Muscle of back (tissue), 13 donors: ENCODE results near the gene PADI6. TPM values are rescaled to one million over a fixed set of nuclear protein-coding genes. Genes with fewer than 3 reads are reported as not detected.
"Not testable (repeated sequence)": the region's sequence is repeated elsewhere in the genome, so short reads cannot be mapped to it uniquely, and the experiment has no call there.

ENCODE experiments used
- DNase-seq, 3 donors: peaks; one replicate each; pipeline versions ENCODE4 v3.0.0 to v3.0.0-alpha.2; 2013
- long read RNA-seq, 9 donors: transcript quantifications; one replicate each; lab custom pipeline, GENCODE V29; 2026
- polyA plus RNA-seq, 10 donors: library from polyadenylated mRNA; unstranded; fragments of 120-200 nt; gene quantifications; one replicate each; pipeline ENCODE4 v1.2.1, GENCODE V29; 2013; ENCODE audit not compliant: insufficient read length in 10 of 10

The PADI6 gene
- polyA plus RNA-seq = under 1 TPM in 2 of 10 donors, not detected in 8; 0.12 to 0.24 TPM
- long read RNA-seq, donor 1 = 0 reads
- long read RNA-seq, donor 2 = 0 reads
- long read RNA-seq, donor 3 = 0 reads
- long read RNA-seq, donor 4 = 0 reads
- long read RNA-seq, donor 5 = 0 reads
- long read RNA-seq, donor 6 = 0 reads
- long read RNA-seq, donor 7 = 0 reads
- long read RNA-seq, donor 8 = 0 reads
- long read RNA-seq, donor 9 = 0 reads

DNA sequence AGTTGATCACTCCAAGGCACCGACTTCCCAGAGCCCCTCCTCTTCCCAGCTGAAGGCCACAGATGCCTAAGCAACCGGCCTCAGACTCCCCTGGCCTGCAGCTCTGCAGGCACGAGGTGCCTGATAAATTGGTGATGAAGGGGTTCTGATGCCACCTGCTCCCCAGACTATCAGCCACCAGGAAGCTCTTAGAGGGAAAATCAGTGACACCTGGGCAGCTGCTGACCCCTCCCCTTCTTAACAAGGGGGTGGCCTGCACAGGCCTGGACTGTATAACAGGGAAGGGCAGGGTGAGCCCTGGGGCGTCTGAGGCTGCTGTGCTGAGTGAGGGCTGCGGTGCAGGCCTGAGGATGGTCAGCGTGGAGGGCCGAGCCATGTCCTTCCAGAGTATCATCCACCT, at the start of gene PADI6:
TSS of gene PADI6 (plus strand) at position 301 of the 400 bp plus-strand sequence. CDS start at position 351, 50 bp downstream.
- DNase-seq = no peak

DNA sequence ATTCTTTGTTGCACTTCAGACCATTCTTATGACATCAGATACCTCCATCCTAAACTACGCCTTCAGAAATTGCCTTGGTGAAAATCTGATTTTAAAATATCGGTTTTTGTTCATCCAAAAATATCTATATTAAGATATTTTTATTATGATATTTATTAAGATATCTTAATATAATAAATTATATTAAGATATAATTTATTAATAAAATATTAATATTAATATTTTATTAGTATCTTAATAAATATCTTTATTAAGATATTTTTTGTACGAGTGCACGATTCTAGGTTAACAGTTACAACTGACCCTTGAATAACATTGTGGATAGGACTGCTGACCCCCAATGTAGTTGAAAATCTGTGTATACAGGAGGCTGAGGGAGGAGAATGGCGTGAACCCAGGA, 43.1 kb upstream of the PADI6 start:
- no peak for DNase-seq

DNA sequence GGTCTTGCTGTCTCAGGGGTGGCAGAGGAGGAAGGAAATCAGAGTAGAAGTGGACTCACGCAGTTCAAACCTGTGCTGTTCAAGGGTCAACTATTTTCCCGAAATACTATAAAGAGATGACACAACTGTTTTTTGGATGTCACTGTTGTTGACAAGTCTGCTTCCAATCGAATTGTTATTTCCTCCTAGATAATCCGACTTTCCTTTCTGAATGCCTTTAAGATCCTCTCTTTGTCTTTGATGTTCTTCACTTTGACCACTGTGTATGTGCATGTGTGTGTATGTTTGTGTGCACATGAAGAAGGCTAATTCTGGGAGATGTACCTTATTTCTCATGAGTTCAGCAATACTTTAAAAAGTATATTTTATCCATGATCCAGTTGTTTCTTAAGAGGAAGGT, 42.4 kb upstream of the PADI6 start:
- DNase-seq = no peak

DNA sequence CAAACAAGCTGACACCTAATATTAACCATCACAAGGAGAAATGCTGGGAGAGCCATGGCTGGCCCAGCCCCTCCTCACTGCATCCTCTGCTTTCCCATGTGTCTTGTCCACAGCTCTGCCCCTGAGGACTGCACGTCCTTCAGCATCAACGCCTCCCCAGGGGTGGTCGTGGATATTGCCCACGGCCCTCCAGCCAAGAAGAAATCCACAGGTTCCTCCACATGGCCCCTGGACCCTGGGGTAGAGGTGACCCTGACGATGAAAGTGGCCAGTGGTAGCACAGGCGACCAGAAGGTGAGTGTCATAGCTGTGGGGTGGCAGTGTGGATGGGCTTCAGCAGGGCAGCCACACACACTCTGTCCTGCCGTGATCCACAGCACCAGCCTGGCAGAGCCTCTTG, 41.1 kb upstream of the PADI6 start:
- no peak for DNase-seq

DNA sequence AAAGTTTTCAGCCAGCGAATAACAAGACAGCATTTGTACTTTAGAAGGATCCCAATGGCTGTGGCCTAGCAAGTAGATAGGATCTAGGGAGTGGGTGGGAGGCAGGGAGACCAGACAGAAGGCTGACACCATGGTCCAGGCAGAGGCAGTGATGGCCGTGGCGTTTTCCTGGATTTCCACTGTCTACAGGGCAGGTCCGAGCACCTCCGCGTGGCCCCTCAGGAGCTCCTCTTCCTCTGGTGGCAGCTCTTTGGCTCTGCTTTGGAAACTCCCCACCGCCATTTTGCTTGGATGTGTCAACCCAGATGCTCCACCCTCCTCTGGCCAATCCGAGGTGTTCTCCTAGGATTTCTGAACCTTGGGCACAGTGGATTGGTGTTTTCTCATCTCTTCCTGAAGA, 38.9 kb upstream of the PADI6 start:
- no peak for DNase-seq

DNA sequence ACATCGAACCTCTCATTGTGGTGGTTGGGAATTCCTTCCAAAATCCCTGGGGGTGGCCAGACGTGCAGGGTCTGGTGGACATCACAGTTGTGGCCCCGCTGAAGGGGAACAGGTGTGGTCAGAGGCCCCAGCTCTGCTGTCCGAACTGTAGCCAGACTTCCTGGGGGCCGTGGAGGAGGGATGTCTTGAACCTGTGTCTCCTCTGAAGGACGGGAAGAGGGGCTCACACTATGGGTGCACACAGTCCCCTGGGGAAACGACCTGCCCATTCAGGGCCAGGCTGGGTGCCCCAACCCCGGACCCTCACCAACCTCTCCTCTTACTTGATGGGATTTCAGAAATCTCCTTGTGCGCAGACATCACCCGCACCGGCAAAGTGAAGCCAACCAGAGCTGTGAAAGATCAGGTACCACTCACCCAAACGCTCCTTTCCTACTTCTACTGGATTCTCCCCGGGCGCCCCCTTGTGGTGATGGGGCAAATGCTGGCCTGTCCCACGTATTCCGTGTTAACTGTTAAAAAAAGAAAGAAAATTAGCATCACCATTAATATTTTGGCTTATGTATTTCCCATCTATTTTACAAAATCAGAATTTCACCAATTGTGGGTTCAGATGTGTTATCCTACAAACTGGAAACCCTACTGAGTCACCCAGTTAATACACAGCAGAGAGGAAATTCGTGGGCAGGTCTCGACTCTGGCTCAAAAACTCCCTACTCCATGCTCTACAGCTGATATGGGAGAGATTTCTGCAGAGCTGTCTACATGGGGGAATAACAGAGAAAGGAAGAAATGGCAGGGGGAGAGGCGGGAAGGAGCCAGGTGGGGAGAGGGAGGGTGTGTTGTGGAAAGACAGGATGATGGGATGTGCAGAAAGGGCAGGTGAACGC, 35.9 kb upstream of the PADI6 start:
- peak; percentile 12 to 22 (median 16) for DNase-seq

DNA sequence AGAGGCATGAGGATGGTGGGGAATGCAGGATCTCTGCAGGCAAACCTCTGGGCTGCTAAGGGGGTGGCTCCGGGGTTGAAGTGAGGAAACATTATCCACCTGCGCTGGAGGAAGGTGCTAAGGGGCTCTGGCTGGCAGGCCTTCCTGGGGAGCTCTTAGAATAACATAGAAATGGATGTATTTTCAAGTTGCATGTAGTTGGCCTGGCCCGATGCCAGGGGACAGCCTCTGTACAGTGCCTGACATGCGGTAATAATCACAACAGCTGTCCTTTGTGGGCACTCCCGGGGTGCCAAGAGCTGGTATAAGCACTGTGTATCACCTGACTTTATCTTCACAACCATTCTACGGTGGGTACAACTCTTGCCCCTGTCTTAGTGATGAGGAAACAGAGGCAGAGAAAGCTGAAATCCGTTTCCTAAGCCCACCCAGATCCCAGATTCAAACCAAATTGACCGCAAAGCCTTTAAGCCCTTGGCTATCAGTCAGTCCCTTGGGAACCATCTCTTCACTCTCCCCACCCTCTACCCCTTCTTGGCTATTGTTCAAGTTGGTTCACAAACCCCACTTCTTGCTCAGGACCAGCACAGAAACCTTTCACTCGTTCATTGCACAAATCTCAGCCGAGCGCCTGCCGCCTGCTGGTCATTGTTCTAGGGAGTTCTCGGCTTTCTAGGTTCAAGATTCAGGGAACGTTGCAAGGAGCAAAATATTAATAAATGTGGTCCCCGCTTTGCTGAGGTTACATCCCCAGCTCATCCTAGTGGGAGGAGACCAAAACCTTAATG, 33.1 kb upstream of the PADI6 start:
- DNase-seq = no peak

DNA sequence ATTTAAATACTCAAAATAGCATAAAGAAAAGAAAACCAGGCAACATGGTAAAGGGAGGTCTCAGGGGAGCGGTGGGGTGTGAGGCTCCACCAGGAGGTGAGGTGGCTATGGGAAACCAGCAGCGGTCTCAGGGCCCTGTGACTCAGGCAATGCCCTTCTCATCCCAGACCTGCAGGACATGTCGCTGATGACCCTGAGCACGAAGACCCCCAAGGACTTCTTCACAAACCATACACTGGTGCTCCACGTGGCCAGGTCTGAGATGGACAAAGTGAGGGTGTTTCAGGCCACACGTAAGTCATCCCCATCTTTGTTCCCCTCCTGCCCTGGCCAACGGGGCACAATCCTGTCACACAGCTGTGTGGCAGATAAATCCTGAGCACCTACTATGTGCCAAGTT, 32.5 kb upstream of the PADI6 start:
- DNase-seq = no peak

DNA sequence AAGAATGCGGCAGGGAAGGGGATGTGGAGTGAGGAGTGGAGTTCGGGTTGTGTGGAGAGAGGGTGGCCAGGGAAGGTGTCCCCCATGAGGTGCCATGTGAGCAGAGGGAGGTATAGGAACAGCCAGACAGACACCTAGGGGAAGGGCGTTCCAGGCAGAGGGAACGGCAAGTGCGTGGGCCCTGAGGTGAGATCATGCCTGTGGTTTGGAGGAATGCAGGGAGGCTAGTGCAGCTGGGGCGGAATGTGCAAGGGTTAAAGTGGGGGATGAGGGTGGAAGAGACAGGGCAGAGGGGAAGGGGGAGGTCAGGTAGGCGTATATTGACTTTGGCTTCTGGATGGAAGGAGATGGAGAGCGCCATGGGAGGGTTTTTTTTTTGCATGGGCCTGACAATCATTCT, 31.6 kb upstream of the PADI6 start:
- no peak for DNase-seq

DNA sequence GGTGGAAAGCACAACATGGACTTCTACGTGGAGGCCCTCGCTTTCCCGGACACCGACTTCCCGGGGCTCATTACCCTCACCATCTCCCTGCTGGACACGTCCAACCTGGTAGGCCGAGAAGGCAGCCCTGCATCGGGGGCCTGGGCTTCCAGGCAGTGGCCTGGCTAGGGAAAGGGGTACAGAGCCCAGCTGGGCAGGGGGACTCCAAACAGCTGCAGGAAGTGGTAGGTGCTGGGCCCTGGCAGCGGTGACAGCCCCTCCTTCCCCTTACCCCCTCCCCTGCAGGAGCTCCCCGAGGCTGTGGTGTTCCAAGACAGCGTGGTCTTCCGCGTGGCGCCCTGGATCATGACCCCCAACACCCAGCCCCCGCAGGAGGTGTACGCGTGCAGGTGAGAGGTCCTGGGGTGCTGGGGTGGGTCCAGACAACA, 30.0 kb upstream of the PADI6 start:
- DNase-seq = no peak

DNA sequence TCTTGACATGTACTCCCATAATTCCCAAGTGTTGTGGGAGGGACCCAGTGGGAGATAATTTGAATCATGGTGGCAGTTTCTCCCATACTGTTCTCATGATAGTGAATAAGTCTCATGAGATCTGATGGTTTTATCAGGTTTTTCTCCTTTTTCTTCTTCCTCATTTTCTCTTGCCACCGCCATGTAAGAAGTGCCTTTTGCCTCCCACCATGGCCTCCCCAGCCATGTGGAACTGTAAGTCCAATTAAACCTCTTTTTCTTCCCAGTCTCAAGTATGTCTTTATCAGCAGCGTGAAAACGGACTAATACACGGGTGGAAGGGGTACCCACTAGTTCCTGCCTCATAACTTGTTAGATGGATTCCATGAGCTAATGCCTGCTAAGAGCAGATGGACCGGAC, 26.5 kb upstream of the PADI6 start:
- not testable (repeated sequence) for DNase-seq

DNA sequence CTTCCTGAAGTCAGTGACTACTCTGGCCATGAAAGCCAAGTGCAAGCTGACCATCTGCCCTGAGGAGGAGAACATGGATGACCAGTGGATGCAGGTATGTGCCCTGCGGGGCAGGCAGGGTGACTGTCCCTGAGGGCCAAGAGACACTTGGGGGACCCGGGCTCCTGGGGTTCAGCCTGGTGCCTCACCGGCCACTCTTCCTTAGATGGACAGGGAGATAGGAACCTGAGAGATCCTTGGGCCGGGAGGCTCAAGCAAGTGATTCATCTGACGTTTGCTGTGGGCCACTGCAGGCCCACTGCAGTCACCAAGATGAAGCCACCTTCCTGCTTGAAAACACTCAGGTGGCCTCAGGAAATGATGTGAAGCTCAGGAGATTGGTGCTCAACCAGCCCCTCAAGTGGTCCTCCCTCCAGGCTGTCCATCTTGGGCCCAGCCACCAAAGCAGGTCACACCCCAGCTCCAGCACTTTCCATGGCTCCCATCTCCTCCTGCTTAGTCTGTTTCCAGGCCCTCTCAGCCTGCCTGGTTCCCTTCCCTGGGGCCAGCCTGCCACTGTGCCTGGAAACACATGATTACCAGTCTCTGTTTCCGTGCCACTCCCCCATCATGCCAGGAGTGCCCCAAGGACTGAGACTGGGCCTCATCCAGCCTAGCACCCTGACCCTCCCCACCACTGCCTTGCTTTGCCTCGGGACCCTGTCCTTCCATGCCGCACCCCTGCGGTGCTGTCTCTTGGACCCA, 25.8 kb upstream of the PADI6 start:
- no peak for DNase-seq

DNA sequence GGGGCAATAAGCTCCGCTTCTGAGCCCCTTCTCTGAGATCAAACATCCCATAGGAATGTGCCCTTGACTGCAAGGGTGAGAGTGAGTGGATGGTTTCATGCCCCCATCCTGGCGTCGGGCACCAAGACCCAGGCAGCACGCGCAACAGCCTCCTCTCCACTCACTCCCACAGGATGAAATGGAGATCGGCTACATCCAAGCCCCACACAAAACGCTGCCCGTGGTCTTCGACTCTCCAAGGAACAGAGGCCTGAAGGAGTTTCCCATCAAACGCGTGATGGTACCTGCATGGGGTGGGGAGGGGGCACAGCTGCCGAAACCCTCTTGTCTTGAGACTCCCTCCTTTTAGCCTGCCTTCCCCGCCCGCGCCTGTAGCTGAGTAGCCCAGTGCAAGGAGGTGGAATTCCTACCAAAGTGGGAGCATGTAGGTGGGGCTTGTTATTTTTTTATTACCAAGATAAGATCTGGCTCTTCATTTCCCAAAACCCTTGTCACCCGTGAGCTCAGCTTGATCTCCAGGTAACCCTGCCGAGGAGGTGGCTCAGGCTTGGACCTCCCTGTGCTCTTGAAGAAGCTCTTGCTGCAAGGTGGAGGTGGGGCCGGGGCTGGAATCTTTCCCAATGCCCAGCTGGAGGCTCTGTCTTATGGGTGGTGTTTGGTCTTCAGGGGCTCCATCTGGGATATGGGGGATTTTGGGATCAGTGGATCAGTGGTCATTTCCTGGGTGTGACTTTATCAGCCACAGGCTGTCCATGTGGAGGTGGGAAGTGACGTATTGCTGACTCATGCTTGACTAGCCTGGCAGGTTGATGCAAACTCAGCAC, 24.0 kb upstream of the PADI6 start:
- DNase-seq = no peak

DNA sequence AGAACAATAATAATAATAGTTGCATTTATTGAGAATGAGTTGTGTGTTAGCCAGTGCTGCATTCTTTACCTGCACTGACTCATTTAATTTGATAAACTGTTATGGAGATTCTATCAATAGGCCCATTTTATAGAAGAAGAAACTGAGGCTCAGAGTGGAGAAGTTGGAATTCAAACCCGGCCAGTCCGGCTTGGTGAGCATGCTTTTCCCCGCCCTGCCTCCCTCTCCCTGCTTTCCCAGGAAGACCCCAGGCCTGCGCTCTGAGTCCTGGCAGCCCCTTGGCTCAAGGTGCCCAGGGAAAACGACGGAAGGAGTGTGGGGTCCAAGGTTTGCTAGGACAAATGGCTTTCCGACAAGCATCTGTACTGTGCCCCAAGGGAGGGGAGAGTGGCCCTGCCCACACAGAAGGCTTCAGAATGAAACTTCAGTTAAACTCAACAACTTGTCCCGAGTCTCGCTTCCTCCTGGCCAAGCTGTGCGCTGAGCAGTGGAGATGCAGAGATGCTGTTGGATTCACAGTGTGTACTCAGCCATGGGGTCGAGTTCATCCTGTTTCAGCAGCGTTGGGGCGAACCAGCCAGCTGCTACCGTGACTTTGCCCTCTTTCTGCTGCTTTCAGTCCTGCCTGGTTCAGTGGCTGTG, 23.3 kb upstream of the PADI6 start:
- no peak for DNase-seq

DNA sequence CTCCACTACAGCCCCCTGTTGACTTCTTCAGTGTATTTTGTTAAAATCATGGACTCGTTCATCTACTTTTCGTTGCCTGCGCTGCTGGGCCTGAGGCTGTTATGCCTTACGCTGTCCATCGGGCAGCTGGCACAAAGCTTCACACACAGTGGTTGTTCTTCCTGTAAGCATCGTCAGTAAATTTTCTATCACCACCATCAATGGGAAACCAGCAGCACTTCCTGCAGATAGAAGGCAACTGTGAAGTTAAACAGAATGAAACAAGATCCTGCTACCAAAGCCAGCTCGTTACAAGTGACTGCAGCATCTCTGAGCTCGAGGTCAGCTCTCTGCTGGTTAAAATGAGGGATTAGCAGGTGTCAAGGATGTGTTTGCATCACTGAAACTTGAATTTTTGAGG, 21.9 kb upstream of the PADI6 start:
- no peak for DNase-seq

DNA sequence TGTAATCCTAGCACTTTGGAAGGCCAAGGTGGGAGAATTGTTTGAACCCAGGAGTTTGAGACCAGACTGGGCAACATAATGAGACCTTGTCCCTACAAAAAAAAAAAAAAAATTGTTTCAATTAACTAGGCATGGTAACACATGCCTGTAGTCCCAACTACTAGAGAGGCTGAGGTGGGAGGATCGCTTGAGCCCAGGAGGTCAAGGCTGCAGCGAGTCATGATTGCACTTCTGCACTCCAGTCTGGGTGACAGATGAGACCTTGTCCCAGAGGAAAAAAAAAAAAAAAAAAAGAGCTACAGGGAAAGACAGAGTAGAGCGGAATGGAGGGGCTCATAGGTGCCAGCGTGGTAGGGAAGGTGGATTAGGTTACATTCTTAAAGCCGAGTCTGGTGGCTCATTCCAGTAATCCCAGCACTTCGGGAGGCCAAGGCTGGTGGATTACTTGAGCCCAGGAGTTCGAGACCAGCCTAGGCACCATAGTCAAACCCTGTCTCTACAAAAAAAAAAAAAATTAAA, 21.0 kb upstream of the PADI6 start:
- no peak for DNase-seq

DNA sequence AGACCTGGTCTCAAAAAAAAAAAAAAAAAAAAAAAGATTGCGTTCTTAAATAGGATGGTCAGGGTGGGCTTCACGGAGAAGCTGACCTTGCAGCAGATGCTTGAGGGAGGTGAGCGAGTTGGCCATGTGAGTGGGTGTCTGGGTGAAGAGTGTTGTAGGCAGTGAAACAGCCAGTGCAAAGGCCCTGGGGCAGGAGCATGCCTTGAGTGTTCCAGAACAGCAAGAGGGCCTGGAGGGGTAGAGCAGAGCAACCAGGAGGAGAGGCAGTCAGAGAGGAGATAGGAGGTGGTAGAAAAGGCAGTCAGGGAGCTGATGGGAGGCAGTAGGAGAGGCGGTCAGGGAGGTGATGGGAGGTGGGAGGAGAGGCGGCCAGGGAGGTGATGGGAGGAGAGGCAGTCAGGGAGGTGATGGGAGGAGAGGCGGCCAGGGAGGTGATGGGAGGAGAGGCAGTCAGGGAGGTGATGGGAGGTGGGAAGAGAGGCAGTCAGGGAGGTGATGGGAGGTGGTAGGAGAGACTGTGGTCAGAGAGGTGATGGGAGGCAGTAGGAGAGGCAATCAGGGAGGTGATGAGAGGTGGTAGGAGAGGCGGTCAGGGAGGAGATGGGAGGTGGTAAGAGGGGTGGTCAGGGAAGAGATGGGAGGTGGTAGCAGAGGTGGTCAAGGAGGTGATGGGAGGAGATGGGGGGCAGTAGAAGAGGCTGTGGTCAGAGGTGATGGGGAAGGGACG, 20.2 kb upstream of the PADI6 start:
- no peak for DNase-seq

DNA sequence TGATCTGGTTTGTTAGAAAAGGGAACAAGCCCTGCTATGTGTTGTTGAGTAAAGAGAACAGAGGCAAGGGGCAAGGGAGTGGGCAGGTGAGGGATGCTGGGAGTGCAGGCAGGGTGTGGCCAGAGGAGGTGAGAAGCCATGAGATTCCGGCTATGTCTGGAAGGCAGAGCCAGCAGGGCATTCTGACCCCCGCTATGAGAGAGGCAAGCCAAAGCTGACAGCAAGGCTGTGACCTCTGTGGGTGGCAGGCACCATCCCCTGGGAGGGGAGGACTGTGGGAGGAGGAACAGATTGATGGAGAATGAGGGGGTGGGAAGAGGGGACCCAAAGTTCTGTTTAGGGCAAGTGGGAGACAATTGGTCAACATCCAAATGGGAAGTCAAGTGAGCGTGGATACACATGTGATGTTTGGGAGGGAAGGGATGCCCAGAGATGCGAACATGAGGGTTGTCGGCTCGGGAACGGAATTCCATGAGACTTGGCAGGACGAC, 19.5 kb upstream of the PADI6 start:
- no peak for DNase-seq

DNA sequence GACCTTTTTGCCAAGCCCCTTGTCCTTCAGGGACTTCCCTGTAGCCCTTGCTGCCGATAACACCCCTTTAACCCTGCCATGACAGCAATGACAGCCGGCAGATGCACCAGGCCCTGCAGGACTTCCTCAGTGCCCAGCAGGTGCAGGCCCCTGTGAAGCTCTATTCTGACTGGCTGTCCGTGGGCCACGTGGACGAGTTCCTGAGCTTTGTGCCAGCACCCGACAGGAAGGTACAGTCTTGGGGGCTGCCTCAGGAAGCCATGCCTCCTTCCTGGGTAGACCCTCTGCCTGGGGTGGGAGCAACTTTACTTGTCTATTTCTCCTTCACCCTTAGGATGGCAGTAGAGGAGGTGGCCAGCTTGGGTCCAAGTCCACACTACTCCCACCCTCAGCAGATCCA, 16.1 kb upstream of the PADI6 start:
- no peak for DNase-seq
